Inflammatory macrophage (primary cell): ENCODE measurements around the gene CNOT3.

Source experiments
- DNase-seq, 2 donors: peaks; one replicate each; pipeline ENCODE4 v3.0.0-alpha.2; 2020 to 2022

CNOT3 gene

DNA sequence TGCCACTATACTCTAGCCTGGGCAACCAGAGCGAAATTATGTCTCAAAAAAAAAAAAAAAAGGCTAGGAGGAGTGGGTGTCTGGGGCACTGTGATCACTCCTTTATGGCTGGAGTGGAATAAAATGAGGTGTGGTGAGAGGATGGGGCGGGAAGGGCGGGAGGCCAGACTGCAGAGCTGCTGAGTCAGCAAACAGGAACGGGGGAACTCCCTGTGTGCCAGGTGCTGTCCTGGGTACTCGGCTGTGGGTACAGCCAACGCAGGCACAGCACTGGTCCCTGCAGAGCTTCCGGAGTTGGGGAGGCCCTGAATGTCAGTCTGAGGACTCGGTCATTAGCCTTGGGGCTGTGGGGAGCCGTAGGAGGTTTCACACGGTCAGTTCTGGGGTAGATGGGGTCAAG lies 16.3 kb upstream of the CNOT3 start:
- no peak for DNase-seq

DNA sequence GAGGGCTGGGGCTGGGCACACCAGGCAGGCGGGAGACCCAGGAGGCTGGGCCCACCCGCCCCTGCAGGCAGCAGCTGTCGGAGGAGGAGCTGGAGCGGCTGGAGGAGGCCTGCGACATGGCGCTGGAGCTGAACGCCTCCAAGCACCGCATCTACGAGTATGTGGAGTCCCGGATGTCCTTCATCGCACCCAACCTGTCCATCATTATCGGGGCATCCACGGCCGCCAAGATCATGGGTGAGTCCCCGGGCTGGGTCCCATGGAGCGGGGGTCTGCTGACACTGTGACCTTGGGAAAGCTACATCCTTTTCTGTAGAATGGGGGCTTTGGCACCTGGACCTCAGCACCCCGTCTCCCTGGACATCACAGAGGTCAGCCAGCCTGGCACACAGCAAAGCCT lies 13.9 kb upstream of the CNOT3 start:
- no peak for DNase-seq

DNA sequence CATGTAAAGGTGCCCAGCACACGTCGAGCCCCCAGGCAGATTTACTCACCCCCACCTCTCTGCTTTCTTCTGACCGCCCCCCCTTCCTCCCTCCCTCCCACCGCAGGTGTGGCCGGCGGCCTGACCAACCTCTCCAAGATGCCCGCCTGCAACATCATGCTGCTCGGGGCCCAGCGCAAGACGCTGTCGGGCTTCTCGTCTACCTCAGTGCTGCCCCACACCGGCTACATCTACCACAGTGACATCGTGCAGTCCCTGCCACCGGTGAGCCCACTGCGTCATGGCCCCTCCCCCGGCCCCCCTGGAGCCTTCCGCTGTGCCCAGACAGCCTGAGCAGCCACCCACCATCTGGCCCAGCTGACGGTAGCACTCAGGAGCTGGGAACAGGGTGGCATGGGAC lies 13.2 kb upstream of the CNOT3 start:
- no peak for DNase-seq

DNA sequence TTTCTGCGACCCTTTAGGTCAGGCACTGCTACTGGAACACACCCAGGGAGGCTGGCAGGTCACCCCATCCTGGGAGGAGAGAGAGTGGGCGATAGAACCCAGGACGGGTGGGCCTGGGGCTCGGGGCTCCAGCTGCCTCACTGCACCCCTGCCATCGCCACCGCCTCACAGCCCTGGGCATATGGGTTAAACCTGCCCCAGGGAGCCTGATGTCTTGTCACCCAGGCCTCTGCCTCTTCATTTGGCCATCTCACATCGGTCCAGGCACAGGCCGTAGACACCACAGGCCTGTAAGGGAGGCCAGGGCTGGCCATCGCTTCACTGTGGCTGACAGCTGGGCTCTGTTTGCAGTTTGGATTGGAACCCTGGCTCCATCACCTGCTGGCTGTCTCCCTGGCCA lies 11.8 kb upstream of the CNOT3 start:
- no peak for DNase-seq

DNA sequence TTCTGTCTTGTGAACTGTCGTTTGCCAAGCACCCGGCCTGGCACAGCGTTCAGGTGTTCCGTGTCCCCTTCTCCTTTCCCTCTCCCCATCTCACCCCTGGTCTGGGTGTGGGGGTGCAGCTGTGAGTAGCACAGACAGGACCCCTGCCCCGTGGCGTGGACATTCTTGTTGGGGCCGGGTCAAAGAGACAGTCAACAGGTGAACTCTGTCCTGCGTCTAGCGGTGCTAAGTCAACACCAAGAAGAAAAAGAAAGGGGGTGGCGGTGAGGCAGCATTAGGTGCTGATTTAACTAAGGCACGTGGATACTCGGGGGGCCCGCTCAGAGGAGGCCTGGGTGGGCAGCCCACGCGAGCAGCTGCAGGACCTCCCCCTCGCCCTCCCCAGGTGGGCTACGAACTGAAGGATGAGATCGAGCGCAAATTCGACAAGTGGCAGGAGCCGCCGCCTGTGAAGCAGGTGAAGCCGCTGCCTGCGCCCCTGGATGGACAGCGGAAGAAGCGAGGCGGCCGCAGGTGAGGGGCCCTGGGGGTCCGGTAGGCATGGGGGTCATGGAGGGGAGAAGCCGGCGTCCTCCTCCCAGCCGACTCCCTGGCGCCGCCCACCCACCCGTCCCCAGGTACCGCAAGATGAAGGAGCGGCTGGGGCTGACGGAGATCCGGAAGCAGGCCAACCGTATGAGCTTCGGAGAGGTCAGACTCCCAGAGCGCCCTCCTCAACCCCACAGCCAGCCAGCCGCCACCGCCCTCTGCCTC lies 9.7 kb upstream of the CNOT3 start:
- no peak for DNase-seq

DNA sequence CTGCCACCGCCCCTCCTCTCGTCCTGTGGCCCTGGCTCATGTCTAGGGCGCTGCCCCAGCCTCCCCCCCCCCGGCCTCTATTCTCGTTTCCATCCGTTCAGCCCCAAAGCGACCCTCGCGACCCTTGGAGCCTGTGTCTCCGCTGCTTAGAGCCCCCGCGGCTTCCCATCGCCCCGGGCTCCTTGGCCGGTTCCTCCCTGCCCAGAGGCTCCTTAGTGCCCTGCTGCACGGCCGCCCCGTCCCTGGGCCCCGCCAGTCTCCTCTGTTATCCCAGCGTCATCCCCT lies 9.2 kb upstream of the CNOT3 start:
- DNase-seq, result no peak

DNA sequence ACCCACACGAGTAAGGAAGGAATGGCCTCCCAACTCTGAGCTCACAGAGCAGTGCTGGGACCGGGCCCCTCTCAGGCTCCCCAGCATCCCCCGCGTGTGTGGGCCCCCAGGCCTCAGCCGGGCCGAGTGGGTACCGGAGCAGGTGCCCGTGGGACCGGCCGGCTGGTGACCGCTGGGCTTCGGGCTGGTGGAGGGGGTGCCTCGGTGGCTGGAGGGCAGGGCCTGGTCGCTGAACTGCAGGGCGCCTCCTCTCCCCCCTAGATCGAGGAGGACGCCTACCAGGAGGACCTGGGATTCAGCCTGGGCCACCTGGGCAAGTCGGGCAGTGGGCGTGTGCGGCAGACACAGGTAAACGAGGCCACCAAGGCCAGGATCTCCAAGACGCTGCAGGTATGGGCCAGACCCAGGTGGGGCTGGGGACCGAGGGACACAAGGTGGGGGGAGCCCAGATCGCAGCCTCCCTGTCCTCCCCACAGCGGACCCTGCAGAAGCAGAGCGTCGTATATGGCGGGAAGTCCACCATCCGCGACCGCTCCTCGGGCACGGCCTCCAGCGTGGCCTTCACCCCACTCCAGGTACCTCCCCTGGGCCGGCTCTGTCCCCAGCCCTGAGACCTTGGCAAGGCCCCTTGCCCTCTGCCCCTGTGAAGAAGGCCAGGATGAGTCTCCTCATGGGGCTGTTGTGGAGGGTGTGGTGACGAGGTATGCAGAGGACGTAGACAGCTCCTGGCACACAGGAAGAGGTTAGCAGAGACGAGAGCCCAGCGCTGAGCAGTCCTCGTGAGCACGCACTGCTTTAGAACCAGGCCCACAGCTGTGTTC lies 8.6 kb upstream of the CNOT3 start:
- DNase-seq, result no peak

DNA sequence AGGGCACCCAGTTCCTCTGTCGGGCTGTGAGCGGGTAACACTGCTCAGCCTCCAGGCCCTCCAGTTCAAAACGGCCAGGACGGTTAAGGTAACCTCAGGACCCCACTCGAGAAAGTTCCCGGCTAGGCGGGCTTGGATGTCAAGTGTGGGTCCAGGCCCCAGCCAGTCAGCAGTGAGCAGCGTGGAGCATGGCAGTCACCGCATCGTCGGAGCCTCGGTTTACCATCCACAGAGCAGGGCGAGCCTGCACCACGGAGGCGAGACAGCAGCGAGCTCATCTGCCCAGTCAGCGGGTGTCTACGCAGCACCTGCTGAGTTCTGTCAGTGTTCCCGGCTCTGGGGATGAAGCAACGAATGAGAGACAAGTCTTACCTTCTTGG lies 8.0 kb upstream of the CNOT3 start:
- DNase-seq, result no peak

DNA sequence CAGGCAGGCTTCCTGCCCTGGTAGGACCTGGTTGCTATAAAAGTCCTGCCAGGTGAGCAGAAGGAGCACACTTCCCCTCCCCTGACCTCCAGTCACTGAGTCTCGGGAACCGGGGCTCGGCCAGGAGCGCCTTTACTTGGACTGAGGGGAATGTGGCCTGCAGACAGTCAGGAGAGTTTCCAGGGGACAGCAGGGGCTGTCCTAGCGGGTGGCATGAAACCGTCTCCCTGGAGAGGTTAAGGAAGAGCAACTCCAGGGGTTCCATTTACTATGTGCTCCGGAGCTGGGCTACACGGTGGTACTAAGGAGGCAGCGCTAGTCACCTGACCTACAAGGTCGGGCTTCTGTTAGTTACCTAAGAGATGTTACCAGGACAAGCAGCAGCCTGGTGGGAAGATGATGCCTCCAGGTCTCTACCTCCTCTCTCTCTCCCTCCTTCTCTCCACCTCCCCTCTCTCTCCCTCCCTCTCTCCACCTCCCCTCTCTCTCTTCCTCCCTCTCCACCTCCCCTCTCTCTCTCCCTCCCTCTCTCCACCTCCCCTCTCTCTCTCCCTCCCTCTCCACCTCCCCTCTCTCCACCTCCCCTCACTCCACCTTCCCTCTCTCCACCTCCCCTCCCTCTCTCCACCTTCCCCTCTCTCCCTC lies 4.1 kb upstream of the CNOT3 start:
- DNase-seq, result peak in 1 of 2 donors; percentile 46

DNA sequence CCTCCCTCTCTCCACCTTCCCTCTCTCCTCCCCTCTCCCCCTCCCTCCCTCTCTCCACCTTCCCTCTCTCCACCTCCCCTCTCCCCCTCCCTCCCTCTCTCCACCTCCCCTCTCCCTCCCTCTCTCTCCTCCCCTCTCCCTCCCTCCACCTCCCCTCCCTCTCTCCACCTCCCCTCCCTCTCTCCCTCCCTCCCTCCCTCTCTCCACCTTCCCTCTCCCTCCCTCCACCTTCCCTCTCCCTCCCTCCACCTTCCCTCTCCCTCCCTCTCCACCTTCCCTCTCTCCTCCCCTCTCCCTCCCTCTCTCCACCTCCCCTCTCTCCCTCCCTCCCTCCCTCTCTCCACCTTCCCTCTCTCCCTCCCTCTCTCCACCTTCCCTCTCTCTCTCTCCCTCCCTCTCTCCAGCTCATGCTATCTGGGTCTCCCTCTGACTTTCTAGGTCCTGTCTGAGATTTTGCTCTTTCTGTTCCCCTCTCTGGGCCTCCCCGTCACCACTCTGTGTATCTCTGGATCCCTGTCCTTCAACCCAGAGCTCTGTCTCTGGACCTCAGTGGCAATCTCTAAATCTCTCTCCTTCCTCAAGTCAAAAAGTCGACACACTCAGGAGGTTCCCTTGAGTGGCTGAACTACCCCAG lies 3.5 kb upstream of the CNOT3 start:
- no peak for DNase-seq

DNA sequence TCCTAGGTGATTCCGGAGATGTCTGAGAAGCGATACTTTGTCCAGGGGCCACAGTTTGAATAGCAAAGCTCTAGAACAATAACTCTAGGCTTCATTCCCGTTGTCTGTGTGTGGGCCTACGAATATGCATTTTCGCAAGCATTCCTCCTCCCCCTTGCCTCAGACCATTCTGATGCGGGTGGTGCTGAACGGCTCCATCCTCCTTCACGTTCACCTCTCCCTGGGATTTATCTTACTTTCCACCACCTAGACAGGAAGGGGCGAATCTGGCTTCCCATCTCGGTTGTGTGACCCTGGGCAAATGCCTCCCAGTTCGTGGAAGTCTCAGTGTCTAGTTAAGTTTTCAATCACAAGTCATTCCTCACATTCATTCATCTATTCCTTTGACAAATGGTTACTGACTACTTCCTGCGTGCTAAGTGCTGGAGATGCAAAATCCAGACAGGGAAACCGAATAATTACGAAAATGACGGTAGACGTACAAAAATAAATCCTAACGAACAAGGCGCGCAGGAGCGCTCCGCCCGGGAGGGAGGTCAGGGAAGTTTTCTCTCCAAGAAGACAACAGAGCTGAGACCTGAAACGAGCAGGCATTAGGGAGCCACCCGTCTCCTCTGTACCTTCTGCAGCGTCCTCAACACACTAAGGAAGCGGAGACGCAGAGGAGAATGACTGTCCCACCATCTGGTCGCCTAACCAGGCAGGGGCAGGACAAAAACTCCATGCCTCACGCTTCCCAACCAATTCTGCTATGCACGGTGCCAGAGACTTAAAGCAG lies 1.3 kb upstream of the CNOT3 start:
- no peak for DNase-seq

DNA sequence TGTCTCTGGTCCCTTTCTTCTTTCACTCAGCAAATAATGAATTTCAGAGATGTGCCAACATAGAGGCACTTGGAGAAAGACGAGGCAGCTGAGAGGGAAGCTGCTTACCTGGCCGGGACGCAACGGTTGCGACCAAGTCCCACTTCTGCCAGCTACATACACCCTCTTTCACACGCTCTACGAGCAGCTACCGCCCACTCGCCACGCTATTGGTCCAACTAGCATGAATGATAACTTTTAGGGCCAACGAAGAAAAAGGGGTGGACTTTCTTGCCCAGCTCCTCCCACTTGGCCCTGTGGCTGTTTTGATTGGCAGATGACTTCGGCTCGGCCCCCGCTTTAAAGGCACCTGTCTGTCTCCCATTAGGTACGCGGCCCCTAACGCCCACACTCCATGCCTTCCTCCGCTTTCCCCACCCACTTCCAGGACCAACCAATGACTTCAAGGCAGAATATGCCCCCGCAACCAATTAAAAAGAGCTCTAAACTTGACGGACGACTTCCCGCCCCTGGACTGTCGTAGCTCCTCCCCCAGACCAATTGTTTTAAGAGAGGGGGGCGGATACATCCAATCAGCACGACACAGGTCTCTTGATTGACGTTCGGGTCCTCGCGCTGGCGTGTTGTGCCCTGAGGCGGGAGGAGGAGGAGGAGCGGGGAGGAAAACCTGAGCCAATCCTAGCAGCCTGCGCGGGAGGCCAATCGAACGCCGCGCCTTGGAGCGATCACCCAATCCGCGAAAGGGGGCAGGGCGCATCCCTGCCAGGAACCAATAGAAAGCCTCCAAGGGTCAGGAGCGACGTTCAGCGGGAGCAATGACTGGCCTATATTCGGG lies 481 bp upstream of the CNOT3 start:
- DNase-seq, result peak; percentile 100

DNA sequence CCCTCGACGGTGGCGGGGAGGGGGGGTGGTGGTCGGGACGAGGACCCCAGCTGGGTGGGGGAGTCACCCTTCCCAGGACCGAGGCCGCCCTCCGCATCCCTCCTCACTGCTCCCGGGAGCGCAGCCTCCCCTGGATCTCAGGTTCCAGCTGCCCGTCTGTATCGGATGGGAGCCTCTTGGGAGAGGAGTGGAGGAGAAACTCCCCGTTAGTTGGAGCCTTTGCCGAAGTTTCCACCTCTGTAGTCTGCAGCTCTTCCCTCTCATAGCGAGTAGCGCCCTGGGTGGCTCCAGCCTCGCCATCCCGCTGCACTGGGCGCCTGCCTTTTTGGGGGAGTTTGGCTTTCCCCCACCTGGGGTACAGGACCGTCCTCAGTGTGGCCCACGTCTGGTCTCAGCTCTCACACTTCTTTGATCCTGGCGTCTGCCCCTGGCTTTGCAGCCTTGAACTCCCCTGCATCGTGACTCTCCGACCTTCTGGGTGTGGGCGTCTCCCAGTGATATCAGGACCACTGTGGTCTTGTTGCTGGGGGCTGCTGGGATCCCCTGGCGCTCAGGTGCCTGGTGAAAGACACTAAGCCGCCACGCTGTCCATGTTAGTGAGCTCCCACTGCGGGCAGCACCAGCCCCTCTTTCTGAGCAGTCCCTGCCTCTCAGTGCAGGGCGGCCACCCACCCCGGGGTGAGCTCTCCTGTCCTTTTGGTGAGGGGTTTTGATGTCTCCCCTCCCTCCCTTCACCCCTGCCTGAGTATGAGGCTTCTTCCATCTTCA lies 1.1 kb downstream of the CNOT3 start:
- DNase-seq, result no peak

DNA sequence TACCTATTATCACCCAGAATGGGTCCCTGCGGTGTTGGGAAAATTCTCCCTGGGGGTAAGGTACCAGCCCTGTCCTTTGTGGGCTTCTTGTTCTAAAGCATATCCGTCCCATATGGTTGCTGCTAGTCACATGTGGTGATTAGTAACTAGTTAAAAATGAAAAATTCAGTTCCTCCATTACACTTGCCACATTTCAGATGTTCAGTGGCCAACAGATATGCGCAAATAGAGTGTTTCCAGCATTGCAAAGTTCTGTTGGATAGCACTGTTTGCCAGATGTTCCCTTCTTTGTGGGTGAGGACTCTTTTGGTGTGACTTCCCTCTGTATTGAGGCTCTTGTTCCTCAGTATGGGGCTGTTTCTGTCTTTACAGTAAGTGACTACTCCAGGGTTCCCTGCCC lies 3.8 kb downstream of the CNOT3 start:
- peak in 1 of 2 donors; percentile 23 for DNase-seq

DNA sequence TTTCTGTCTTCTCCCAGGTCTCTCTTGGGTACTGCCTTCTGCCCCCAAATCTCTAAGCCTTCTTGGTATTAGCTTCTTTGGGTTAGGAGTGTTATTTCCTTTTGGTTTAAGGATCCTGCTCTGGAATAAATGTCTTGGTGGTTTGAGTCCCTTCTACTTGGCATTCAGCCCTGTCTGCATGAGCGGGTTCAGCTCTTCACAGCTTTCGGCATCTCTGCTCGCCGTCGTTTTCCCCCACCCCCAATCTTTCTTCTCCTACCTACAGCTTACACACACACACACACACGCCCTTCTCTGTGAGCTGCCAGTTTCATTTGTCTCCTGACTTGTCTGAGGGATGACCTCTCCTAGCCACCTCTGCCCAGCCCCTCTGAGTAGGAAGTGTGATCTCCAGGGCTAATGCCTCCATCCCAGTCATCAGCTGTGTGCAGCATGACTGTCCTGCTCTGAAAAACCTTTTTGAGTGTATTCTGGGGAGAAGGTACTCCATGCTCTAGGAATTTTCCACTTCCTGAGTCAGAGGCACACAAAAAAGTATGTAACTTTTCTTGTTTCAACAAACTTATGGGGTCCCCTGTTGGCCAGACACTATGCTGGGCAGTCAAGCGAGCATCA lies 4.7 kb downstream of the CNOT3 start:
- DNase-seq, result no peak

DNA sequence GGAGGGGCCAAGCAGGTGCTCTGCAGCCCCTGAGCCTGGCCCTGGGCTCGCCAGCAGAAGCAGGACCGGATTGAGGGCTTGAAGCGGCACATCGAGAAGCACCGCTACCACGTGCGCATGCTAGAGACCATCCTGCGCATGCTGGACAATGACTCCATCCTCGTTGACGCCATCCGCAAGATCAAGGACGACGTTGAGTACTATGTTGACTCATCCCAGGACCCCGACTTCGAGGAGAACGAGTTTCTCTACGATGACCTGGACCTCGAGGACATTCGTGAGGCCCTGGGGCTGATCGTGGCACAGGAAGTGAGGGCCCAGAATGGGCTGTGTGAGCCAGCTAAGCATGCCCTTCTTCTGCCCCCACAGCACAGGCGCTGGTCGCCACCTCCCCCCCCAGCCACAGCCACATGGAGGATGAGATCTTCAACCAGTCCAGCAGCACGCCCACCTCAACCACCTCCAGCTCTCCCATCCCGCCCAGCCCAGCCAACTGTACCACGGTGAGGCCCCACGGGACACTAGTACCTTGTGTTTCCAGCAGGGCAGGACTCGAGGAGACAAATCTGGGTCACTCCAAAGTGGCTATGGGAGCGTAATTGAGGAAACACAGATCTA lies 8.1 kb downstream of the CNOT3 start:
- DNase-seq, result no peak

DNA sequence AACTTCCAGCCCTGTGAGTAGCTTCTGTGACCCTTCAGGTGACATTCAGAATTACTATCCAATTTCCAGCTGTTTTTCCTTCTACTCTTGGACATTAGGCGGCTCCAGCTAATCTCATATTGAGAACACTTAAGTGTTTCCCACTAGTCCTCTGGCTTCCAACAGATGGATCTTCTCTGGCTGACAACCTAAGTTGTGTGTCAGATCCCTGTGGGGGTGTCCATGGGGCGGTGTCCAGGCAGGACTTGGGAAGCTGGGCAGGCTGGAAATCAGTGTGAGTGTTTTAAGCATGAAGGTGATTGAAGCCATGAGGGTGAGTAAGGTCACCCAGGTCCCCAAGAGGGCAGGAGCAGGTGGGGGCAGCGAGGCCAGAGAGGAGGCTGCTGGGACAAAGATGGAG lies 10.1 kb downstream of the CNOT3 start:
- DNase-seq, result no peak

DNA sequence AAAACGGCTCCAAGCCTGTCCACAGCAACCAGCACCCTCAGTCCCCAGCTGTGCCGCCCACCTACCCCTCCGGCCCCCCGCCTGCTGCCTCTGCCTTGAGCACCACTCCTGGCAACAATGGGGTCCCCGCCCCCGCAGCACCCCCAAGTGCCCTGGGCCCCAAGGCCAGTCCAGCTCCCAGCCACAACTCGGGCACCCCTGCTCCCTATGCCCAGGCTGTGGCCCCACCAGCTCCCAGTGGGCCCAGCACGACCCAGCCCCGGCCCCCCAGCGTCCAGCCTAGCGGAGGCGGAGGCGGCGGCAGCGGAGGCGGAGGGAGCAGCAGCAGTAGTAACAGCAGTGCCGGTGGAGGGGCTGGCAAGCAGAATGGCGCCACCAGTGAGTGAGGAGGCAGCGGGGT lies 10.6 kb downstream of the CNOT3 start:
- no peak for DNase-seq

DNA sequence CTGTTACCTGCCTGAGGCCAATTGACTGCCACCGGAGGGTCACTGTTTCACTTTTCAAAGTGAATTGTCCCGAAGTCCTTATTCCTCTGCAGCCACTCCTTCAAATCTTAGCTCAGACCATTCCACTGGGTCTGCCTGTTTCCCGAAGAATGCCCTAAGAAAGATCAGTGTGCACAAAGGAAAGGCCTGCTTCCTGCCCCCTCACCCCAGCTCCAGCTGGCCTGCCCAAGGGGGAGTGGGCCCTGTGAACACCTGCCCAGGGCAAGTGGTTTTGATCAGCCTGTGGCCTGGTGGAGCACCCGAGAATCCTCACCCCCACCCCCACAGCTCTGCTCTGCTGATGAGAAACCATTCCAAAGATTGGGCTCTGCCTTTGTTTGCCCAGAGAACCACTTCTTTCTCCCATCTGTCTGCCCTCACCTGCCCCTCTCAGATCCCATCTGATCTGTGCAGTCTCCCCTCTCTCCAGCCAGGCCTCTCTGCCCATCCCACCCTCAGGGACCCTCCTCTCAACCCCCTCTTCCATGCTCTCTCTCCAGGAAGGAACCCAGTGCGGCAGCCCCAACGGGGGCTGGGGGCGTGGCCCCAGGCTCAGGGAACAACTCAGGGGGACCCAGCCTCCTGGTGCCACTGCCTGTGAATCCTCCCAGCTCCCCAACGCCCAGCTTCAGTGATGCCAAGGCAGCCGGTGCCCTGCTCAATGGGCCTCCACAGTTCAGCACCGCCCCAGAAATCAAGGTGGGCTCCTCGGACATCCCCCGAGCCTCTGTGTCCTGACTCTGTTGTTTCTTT lies 11.7 kb downstream of the CNOT3 start:
- no peak for DNase-seq
